ENCODE measurements around the gene ATP11A.

The ATP11A gene

GRCh38 chr13:112933649-112934048 is 243.8 kb downstream of the ATP11A start:
- Histone ChIP-seq H3K4me2 (ENCODE audit: insufficient read depth, low read length) (no peak overlapping the region), H3K79me2 (ENCODE audit: insufficient read depth, low read length) (no peaks in the 10 kb centered on the region), H3K36me3 (ENCODE audit: insufficient read depth, low read length) (no peaks in the 10 kb centered on the region), H3K27ac (ENCODE audit: low read length) (no peak overlapping the region), H4K20me1 (ENCODE audit: insufficient read depth, low read length) (peaks cover 8% of the 10 kb centered on the region; the same call in 1 of the 2 replicates), H3K27me3 (ENCODE audit: insufficient read depth, low read length, poor library complexity) (peaks cover 23% of the 10 kb centered on the region), H3K4me1 (ENCODE audit: insufficient read depth, low read length) (no peaks in the 10 kb centered on the region), H3K4me3 (ENCODE audit: low read depth in 1 of 2, low read length in 2 of 2) (no peak overlapping the region), H2AFZ (ENCODE audit: low read depth, low read length) (no peak overlapping the region), H3K9ac (ENCODE audit: low read depth, low read length) (no peak overlapping the region), H3K9me3 (ENCODE audit: insufficient read depth, low read length, severe bottlenecking) (no peaks in the 10 kb centered on the region)
- ATAC-seq (ENCODE audit: insufficient read depth, low read depth) (no peak), DNase-seq (no peak)
- no peak for TF ChIP-seq CTCF (IDR thresholded peaks at IDR 0.05; ENCODE audit: borderline replicate concordance, extremely low read depth, low read length, poor library complexity, severe bottlenecking)
- TF ChIP-seq EZH2 (IDR thresholded peaks at IDR 0.05; ENCODE audit: borderline replicate concordance, low read depth, low read length, severe bottlenecking): no peak

GRCh38 chr13:112934078-112934477 is 244.2 kb downstream of the ATP11A start:
- Histone ChIP-seq H4K20me1 (ENCODE audit: insufficient read depth, low read length) (peaks cover 8% of the 10 kb centered on the region; the same call in 1 of the 2 replicates), H3K36me3 (ENCODE audit: insufficient read depth, low read length) (no peaks in the 10 kb centered on the region), H3K4me3 (ENCODE audit: low read depth in 1 of 2, low read length in 2 of 2) (no peak overlapping the region), H3K27me3 (ENCODE audit: insufficient read depth, low read length, poor library complexity) (peaks cover 19% of the 10 kb centered on the region), H2AFZ (ENCODE audit: low read depth, low read length) (no peak overlapping the region), H3K79me2 (ENCODE audit: insufficient read depth, low read length) (no peaks in the 10 kb centered on the region), H3K4me1 (ENCODE audit: insufficient read depth, low read length) (no peaks in the 10 kb centered on the region), H3K9me3 (ENCODE audit: insufficient read depth, low read length, severe bottlenecking) (no peaks in the 10 kb centered on the region), H3K9ac (ENCODE audit: low read depth, low read length) (no peak overlapping the region), H3K27ac (ENCODE audit: low read length) (no peak overlapping the region), H3K4me2 (ENCODE audit: insufficient read depth, low read length) (no peak overlapping the region)
- DNase-seq: no peak
- TF ChIP-seq CTCF (IDR thresholded peaks at IDR 0.05; ENCODE audit: borderline replicate concordance, extremely low read depth, low read length, poor library complexity, severe bottlenecking) (no peak), EZH2 (IDR thresholded peaks at IDR 0.05; ENCODE audit: borderline replicate concordance, low read depth, low read length, severe bottlenecking) (no peak)
- ATAC-seq (ENCODE audit: insufficient read depth, low read depth): no peak

All from DND-41 (cell line).